ENCODE results near the gene IFFO2.

Gene IFFO2

DNA sequence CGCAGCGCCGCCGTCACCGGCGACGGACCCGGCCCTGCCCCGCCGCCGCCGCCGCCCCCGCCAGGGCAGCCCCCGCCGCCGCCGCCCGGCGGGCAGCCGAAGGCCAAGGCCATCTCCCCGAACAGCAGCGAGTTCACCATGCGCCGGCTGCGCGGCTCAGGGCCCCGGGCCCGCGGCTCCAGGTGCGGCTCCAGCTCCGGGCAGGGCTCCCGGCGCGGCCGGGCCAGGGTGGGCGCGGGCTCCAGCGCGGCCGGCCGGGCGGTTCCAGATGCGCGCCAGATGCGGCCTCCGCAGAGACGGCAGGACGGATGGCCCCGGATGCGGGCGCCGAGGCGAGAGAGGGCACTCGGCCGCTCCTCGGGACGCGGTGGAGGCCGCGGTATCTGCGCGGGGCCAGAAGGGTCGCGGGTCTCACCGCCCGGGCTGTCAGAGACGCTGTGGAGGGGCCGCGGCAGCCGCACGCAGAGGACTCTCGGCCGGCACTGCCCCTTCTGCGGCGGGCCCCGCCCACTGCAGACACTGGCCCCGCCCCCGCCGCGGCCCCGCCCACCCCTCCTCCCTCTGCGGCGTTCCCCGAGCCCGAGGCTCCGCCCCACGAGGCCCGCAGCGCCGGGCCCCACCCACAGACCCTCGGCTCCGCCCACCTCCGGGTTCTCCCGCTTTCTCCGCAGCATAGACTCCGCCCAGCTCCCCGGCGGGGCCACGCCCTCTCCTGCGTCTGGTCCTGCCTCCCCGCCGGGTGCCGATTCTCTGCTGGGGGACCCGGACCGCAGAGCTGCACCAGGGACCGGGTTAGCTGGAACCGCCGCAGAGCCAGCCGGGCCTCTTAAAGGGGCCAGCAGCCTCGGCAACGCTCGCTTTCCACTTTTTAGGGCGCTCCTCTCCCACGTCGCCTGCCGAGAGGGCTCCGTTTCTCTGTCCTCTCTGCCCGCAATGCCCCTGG is at the start of gene IFFO2:
Gene IFFO2 (minus strand): TSS at position 484 of the 943 bp plus-strand sequence. CDS start 344 bp downstream, at position 140.
- peak; percentile 62 for DNase-seq

DNA sequence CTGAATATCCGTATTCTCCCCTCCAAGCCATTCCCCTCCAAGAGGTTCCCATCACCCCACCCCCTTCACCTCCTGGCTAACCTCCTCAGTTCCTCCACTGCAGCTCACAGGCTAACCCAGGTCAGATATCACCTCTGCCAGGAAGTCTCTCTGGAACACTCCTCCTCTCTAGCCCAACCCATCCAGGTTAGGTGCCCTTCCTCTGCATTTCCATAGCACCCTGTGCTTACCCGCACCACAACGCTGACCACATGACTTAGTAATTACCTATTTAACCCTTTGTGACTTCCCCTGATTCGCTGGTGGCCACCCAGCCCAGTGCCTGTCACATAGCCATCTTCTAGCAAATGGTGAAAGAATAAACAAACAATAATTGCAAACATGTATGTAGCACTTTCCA is 49.5 kb upstream of the IFFO2 start:
- DNase-seq: no peak

DNA sequence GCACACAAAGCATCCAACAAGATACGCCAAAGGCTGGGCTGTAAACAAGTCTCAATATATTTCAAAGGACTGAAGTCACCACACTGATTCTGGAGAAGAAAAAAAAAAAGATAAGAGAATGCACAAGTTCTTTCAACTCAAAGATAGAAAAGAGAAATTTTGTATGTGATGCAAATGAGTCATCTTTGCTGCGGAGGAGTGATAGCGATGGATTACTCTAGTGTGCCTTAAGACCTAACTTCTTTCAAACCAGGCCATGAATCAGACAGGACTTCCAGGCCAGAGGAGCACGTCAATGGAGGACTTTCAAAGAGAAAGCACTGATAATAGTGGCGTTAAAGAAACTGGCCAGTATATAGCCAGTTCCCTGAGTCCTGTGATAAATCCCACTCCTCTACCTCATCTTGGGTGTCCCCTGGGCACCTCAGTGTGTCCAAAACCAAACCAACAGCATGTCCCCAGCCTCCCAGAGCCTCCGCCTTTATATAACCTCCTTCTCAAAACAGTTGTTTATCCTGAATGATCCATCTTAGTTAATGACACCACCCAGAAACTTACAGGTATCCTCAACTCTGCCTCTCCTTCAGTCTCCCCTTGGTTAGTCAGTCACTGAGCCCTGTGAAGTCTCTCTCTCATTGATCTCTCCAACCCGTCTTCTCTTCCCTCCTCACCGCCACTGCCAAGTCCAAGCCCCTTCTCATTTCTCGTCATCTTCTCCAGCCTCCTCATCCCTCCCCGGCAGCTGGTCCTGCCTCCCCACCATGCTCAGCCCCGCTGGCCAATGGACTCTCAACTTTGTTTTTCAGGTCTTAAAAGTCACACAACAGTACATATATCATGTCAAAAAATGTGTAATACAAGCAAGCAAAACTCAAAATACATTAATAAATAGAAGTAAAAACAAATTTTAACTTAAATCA is 47.2 kb upstream of the IFFO2 start:
- DNase-seq: no peak

DNA sequence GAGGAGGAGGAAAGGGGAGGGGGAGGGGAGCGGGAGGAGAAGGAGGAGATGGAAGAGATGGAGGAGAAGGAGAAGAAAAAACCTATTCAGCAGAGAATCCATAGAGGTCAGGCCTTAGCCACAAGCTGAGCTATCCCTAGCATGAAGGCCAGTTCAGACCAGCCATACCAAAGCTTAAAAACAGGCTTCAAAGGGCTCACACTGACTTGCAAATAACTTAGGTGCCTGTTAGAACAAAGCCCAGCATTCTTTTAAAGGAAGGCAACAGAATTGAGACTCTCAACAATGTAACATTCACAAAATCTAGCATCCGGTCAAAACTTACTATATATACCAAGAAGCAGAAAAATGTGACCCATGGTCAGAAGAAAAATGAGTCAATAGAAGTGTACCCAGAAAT is 43.6 kb upstream of the IFFO2 start:
- DNase-seq: no peak

DNA sequence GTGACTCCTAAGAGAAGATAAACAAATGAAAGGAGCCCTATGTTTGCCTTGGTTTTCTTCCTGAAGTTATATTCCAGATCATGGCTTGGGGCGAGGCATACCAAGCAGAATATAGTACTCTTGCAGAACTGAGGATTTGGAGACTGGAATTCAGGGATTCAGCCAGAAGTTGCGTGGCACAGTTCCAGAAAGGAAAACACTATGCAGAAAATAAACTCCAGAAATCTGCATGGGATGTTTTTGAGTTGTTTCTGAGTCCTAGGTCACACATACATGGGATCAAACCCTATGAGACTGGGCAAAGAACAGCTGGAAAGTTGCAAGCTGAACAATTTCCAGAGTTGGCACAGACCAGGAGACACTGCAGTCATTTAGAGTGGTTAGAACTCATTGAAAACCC is 42.9 kb upstream of the IFFO2 start:
- no peak for DNase-seq

DNA sequence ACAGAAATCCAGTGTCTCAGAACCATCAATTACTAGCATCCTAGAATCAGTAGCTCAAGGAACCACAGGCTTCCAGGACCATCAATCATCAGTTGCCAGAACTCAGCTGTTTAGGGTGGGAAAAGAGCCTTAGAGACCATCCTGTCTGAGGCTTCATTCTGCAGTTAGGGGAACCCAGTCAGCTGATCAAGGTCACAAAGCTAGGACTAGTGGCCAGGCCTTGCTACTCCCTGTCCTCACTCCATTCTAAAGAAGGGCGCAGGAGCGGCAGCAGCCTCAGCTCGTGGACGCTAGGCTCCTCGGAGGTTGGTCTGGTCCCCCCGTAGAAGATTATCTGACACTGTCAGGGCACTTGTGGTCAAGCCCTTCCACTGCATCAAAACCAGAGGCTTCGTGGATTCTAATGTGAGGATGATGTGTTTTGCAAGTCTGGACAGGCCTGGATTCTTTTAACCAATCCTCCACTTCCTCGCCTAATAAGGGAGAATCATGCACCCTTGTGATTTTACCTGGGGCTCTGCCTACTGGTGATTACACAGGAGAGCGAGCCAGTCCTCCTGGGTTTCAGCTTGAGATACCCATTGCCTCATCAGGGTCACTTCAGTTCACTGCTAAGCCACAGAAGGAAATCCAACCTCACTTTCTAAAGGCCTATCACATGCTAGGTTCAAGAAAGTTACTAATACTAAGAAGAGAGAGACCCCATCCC is 41.7 kb upstream of the IFFO2 start:
- no peak for DNase-seq

DNA sequence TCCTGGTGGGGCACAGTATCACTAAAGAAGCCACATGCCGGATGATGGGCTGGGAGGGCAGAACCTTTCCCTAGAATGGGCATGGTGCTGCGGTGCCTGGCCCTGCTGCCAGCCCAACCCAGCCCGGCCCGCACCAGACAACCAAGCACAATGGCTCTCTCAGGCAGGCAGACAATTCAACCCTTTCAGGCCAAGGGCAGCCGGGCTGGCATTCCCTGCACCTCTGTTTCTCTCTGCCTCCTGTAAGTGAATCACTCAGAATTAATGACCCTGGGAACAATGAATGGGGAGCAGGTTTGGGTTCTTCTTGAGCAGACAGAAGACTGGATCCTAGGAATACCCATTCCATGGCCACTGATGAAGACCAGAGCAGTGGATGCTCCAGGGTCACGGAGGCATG is 41.0 kb upstream of the IFFO2 start:
- DNase-seq: no peak

DNA sequence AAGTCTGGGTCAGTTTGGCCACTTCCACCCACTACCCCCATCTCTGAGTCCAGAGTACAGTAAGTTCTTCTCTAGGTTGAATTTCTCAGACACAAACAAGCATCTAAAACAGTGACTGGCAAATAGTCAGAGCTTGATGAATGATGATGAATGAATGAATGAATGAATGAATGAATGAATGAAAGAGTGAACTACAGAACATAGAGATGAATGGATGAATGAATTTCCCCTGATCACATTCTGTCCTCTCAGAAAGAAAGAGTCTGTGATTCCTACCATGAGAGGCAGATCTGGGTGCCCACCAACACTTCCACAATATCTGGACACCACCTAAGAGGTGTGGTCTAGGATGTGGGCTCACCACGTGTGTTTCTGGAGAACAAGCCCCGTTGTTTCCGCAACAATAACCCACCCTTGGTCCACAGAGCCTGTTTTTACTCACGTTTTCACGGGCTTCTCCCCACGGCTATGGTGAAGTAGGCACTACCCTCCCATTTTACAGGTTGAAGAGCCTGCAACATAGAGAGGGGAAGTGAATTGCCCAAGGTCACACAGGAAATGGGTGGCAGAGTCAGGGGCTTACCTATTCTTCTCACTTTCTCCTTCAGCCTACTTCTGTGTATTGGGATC is 40.2 kb upstream of the IFFO2 start:
- DNase-seq: no peak

DNA sequence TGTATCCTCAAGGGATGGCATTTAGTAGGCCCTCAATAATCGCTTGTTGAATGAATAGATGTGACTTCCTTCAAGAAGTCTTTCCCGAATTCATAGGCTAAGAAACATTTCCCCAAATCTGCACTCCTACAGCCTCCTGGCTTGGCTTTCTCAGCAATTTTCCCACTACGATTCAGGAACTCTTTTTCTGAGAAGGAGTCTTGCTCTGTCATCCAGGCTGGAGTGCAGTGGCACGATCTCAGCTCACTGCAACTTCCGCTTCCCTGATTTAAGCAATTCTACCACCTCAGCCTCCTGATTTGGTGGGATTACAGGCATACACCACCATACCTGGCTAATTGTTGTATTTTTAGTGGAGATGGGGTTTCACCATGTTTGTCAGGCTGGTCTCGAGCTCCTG is 37.9 kb upstream of the IFFO2 start:
- no peak for DNase-seq

DNA sequence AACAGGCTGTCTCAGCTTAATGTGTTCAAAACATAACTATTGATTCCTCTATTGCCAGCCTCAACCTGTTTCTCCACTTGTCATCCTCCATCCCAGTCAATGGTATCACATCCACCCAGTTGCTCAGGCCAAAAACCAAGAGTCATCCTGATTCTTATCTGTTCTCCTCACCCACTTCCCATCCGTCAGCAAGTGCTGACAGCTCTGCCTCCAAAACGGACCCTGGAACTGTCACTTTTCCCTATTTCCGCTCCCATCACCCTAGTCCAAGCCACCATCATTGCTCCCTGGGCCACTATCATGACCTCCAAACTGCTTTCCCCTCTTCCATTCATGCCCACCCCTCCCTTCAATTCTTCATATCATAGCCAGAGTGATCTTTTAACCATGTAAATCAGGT is 36.2 kb upstream of the IFFO2 start:
- no peak for DNase-seq

DNA sequence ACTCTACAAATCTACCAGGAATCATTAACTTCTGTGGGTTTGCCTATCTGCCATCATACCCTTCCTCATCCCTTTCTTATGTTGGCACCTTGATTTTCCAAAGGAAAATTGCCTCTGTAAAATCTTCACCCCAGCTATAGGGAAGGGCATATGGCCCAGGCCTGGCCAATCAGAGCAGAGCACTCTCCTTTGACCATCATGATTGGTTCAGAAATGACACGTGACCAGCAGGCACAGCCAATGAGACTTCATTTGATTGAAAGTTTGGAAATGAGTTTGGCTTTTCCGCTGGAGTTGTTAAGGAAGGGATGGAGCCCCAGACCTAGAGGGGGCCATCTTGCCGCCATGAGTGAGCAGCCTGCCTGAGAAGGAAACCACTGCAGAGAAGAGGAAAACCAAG is 35.1 kb upstream of the IFFO2 start:
- no peak for DNase-seq

DNA sequence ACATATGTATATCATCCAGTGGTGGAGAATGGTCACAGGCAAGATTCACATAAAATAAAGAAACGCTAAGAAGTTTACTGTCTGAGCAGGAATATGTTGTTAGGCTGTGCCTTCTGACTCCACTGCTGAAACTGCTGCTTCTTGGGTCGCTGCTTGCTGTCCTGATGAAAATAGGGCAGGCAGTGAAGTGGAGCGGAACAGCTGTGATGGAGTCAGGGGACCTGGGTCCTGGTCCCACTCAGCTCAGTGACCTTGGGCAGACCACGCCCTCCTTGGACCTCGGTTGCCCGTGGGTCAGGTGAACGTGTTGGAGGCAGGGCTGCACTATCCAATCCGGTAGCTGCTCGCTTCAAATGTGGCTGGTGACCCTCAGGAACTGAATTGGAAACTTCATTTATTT is 33.4 kb upstream of the IFFO2 start:
- no peak for DNase-seq

DNA sequence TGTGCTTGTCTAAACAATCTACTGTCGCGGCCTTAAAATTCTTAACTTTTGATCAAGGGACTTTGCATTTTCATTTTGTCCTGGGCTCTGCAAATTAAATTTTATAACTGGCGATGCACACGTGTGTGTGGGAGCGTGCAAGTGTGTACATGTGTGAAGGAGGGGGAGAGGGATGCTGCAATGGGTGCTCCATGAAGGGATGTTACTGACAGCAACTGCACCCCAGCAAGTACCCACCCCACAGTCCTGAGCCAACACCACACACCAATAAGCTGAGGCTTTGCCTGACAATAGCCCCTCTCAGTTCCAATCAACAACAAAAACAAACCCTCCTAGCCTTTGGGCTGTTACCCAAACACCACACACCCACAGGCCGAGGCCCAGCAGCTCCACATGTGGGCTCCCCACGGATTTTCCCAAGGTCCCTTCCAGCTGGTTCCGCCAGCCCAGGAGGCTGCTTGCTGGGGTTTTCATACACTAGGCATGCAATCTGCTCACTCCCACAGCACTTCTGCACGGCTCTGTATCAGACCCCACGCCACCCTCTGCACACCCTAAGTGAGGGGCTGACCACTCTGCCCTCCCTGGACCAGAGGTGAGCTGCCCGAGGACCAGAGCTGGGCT is 32.8 kb upstream of the IFFO2 start:
- DNase-seq: no peak

DNA sequence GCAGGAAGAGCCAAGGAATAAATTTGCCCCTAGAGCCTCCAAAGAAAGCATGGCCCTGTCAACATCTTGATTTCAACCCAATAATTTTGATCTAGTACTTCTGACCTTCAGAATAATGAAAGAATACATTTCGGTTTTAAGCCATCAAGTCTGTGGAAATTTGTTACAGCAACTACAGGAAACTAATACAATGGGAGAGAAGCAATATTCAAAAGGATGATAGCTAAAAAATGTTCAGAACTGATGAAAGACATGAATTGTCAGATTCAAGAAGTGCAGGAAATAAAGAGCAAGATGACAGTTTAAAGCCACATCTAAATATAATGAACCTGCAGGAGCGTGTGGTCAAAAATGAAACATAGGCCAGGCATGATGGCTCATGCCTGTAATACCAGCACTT is 24.8 kb upstream of the IFFO2 start:
- DNase-seq: no peak

DNA sequence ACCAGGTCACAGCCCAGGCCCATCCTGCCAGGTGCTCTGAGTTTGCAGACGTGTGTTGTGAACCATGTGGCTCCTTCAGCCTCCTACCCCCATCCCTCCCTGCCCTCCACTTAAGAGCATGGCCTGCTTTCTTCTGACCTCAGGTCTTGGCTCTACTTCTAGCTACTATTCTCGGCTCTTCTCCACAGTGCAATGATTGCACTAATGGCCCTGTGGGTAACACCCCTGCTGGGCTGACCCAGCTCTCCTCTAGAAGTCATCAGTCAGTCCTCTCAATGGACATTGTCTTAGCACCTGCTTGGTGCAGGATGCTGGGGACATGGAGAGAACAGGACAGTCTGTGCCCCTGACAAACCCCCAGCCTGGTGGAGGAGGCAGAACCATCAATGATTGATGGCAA is 22.2 kb upstream of the IFFO2 start:
- DNase-seq: no peak

DNA sequence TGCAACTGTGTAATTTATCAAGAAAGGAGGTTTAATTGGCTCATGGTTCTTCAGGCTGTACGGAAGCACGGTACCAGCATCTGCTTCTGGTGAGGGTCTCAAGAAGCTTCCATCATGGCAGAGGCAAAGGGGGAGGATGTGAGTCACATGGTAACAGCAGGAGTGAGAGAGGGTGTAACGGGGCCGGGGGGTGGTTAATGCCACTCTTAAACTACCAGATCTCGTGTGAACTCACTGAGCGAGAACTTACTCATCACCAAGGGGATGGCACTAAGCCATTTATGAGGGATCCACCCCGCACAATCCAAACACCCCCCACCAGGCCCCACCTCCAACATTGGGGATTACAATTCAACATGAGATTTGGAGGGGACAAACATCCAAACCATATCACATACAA is 21.0 kb upstream of the IFFO2 start:
- DNase-seq: no peak

DNA sequence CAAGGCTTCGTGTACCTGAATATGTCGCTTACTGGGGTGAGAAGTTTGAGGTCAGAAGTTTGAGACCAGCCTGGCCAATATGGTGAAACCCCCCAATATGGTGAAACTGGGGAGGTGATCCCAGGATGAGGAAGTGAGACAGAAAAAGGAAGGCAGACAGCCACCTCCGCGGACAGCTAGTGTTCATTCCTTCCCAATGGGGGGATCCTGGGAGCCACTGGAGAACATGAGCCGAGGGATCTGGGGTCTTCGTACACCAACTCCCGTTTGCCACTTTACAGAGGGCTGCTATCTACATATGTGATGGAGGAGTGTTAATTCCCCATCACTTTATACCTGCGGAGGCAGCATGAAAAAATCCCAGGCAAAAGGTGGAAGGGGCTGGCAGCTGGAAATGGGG is 19.6 kb upstream of the IFFO2 start:
- DNase-seq: no peak

DNA sequence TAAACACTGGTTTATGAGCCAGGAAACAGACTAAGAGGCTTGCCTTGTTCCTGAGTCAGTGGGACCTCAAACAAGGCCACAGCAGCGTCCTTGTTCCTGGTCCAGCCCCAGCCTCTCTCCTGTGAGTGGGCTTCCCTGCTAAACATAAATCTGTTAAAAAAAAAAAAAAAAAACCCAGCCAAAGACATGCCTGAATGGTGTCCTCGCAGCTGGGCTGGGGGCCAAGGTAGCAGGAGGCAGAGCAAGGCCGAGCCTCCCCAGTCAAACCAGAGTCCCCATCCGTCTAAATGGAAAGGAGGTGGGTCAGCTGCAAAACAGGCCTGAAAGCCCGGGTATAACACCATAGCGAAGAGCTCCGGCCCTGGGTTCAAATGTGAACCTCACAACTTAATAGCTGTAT is 18.1 kb upstream of the IFFO2 start:
- DNase-seq: no peak

DNA sequence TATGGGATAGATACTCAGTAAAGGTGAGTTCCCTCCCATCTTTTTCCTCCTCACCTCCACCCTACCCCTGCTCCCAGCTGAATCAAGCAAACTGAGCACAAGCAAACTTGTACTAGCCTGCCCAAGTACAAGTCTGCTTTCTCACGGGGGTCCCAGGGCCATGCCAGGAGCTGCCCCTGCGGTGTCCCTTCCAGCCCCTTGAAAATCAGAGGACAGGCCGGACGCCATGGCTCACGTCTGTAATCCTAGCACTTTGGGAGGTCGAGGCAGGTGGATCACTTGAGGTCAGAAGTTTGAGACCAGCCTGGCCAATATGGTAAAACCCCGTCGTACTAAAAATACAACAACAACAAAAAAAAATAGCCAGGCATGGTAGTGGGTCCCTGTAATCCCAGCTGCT is 17.5 kb upstream of the IFFO2 start:
- DNase-seq: no peak

DNA sequence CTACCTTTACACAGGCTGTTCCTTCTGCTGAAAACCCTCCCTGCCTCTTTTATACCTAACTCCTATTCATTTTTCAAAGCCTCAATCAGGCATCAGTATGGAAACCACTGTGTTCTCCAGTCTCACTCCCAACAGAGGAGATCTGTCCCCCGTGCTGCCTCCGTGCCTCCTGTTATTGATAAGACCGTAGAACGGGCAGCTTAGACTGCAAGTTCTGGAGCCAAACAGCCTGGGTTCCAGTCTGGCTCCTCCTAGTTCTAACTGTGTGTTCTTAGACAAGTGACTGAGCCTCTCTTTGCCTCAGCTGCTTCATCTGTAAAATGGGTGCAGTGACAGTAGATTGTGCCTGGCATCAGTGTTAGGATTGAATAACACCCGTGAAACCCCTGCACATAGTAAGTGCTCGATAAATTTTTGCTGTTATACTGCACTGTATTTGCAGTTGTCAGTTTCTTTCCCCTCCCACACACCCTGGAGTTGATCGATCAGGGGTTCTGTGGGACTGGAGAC is 17.0 kb upstream of the IFFO2 start:
- DNase-seq: no peak

DNA sequence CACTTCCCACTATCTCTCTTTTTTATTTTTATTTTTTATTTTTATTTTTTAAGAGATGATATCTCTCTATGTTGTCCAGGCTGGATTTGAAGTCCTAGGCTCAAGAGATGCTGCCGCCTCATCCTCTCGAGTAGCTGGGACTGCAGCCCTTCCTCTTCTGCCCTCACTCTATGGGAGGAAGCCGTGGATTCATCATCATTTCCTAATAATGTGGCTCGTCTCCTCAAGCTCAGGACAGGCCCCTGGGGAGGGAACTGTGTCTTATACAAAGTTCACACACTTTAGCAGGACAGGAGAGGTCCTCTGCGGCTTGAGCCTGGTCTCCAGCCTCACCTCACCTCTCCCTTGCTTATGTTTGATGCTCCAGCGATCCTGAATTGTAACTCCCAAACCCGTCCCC is 16.5 kb upstream of the IFFO2 start:
- DNase-seq: no peak

DNA sequence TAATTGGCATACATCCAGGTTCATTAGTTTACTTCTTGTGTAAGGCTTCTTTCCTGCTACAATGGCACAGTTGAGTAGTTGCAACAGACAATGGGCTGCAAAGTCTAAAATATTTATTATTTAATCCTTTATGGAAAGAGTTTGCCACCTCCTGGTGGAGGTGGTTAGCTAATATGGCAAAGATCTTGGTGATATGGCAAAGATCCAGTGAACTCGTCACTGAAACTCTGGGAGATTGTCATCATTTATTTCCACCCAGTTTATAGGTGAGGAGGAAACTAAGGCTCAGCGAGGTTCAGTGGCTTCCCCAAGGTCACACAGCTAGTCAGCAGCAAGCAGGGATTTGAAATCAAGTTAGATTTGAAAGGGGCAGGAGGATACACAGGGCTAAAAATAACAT is 16.1 kb upstream of the IFFO2 start:
- DNase-seq: peak; percentile 17
